Activated B cell treated with CpG ODN at 0.5 μM for 24 hours (primary cell): ENCODE data around the gene DLAT. TPM values are rescaled to one million over a fixed set of nuclear protein-coding genes. Genes with fewer than 3 reads are reported as not detected.

Experiments used
- ATAC-seq: fragments of 200-7000 bp; cut with Tn5 transposase; one replicate; pipeline ENCODE4 v1.10.0; 2021; ENCODE audit warnings: low read depth, mild to moderate bottlenecking, moderate library complexity
- CTCF ChIA-PET: fragments of 350-600 bp; sonication (Branson Sonifier 250); formaldehyde crosslinking; loops from one replicate; lab custom pipeline; 2021; ENCODE audit warnings: antibody characterized with exemption; lab: Charles Lee
- POLR2A ChIA-PET: fragments of 350-600 bp; sonication (Branson Sonifier 250); formaldehyde crosslinking; loops from one replicate; lab custom pipeline; 2021; ENCODE audit warnings: antibody characterized with exemption; lab: Charles Lee
- DNase-seq: peaks from one replicate; pipeline ENCODE4 v3.0.0; 2022
- H3K27ac Mint-ChIP-seq: one replicate; pipeline ENCODE4 v1.8.0; 2020; ENCODE audit warnings: mixed read lengths
- H3K27me3 Mint-ChIP-seq: one replicate; pipeline ENCODE4 v1.8.0; 2021; ENCODE audit warnings: mixed read lengths
- H3K36me3 Mint-ChIP-seq: one replicate; pipeline ENCODE4 v1.8.0; 2021; ENCODE audit warnings: low read depth, mixed read lengths
- H3K4me1 Mint-ChIP-seq: one replicate; pipeline ENCODE4 v1.8.0; 2021; ENCODE audit warnings: mixed read lengths
- H3K4me3 Mint-ChIP-seq: one replicate; pipeline ENCODE4 v1.8.0; 2020; ENCODE audit warnings: mild to moderate bottlenecking, mixed read lengths
- H3K9me3 Mint-ChIP-seq: one replicate; pipeline ENCODE4 v1.8.0; 2020; ENCODE audit warnings: mixed read lengths
- CTCF ChIP-seq: fragments of 200-600 bp; IDR thresholded peaks from one replicate; pipeline ENCODE4 v1.8.0; 2022; ENCODE audit warnings: antibody characterized with exemption, mild to moderate bottlenecking
- intact Hi-C: fragments of 100-400 bp; cut with micrococcal nuclease; formaldehyde crosslinking; loops from one replicate; pipeline ENCODE4 v1.15.1; 2024
- total RNA-seq: library from RNA; stranded (reverse); gene quantifications from 2 replicates; pipeline ENCODE4 v1.2.3, GENCODE V29; 2022

The DLAT gene
- total RNA-seq, 1 donor from 2014 or later, result 31.5 TPM

GRCh38 chr11:111978028-111978771 lies 47.0 kb upstream of the DLAT start:
- POLR2A ChIA-PET, result no interaction called here

GRCh38 chr11:111980062-111980461 lies 45.1 kb upstream of the DLAT start:
- H3K36me3 Mint-ChIP-seq, result no peaks in the 10 kb centered on the region
- no peak for TF ChIP-seq CTCF
- H3K27ac Mint-ChIP-seq, result no peak overlapping the region
- peaks cover 12% of the 10 kb centered on the region for H3K4me1 Mint-ChIP-seq
- H3K4me3 Mint-ChIP-seq, result no peak overlapping the region
- no peaks in the 10 kb centered on the region for H3K9me3 Mint-ChIP-seq
- H3K27me3 Mint-ChIP-seq, result peaks cover 21% of the 10 kb centered on the region
- DNase-seq (no peak), ATAC-seq (no peak)
- intact Hi-C loops, result no loop called here
- POLR2A ChIA-PET, result interaction anchor here (2.5 kb wide), 1 partner anchor 48 kb away, joined by 8 read pairs; no protein-coding TSS in a partner anchor
- CTCF ChIA-PET, result interaction anchor here (1.3 to 3.6 kb wide), 4 partner anchors 44 to 53 kb away, joined by 3 to 39 read pairs (median 10); no protein-coding TSS in a partner anchor

More at GRCh38 chr11:111978028-111978771, 47.0 kb upstream of the DLAT start:
- peak overlapping the region; percentile 70 for H3K4me3 Mint-ChIP-seq
- H3K36me3 Mint-ChIP-seq, result no peaks in the 10 kb centered on the region
- peaks cover 21% of the 10 kb centered on the region for H3K27me3 Mint-ChIP-seq
- H3K4me1 Mint-ChIP-seq, result peaks cover 12% of the 10 kb centered on the region
- no peak overlapping the region for H3K27ac Mint-ChIP-seq
- TF ChIP-seq CTCF, result no peak
- no peak for ATAC-seq
- intact Hi-C loops, result no loop called here
- CTCF ChIA-PET, result interaction anchor here (1.0 to 1.5 kb wide), 3 partner anchors 12 to 47 kb away, joined by 3 read pairs; no protein-coding TSS in a partner anchor
- DNase-seq, result no peak
- H3K9me3 Mint-ChIP-seq, result no peaks in the 10 kb centered on the region

GRCh38 chr11:111981270-111981669 lies 43.9 kb upstream of the DLAT start:
- Mint-ChIP-seq H3K27me3 (peaks cover 21% of the 10 kb centered on the region), H3K9me3 (no peaks in the 10 kb centered on the region), H3K4me3 (no peak overlapping the region), H3K27ac (no peak overlapping the region), H3K4me1 (peaks cover 10% of the 10 kb centered on the region), H3K36me3 (no peaks in the 10 kb centered on the region)
- ATAC-seq (no peak), DNase-seq (no peak)
- ChIA-PET POLR2A (interaction anchor here (0.6 to 2.5 kb wide), 2 partner anchors 47 to 50 kb away, joined by 4 to 8 read pairs; no protein-coding TSS in a partner anchor), CTCF (interaction anchor here (0.7 to 3.6 kb wide), 13 partner anchors 10 to 111 kb away, joined by 3 to 39 read pairs (median 6); partner anchors contain the start of genes ALG9 and DIXDC1)
- TF ChIP-seq CTCF, result no peak
- intact Hi-C loops, result no loop called here

- POLR2A ChIA-PET, result interaction anchor here (0.6 to 2.5 kb wide), 2 partner anchors 48 to 50 kb away, joined by 4 to 8 read pairs; no protein-coding TSS in a partner anchor
- no peak for TF ChIP-seq CTCF
- no peak for DNase-seq
Observed at GRCh38 chr11:111982019-111982464, 43.2 kb upstream of the DLAT start.

More at GRCh38 chr11:111982019-111982464, 43.2 kb upstream of the DLAT start:
- no peaks in the 10 kb centered on the region for H3K36me3 Mint-ChIP-seq
- ATAC-seq, result peak; percentile 85
- CTCF ChIA-PET, result interaction anchor here (0.7 to 3.6 kb wide), 13 partner anchors 10 to 111 kb away, joined by 3 to 39 read pairs (median 6); partner anchors contain the start of genes ALG9 and DIXDC1
- intact Hi-C loops, result loop anchor here (1.0 kb wide), 3 partner anchors 51 to 103 kb away; partner anchors contain the start of genes CFAP68 and FDXACB1
- H3K27ac Mint-ChIP-seq, result no peak overlapping the region
- H3K4me1 Mint-ChIP-seq, result peaks cover 7% of the 10 kb centered on the region
- H3K27me3 Mint-ChIP-seq, result peaks cover 21% of the 10 kb centered on the region
- H3K9me3 Mint-ChIP-seq, result no peaks in the 10 kb centered on the region
- no peak overlapping the region for H3K4me3 Mint-ChIP-seq
